Ascending aorta (tissue), 2 donors: ENCODE results near the gene APOA4. TPM values are rescaled to one million over a fixed set of nuclear protein-coding genes. Genes with fewer than 3 reads are reported as not detected.

Experiments
- DNase-seq, 2 donors: peaks; one replicate each; pipeline ENCODE4 v3.0.0-alpha.2; 2019; ENCODE audit warnings: low spot score in 2 of 2
- H3K27ac ChIP-seq, 2 donors: fragments of 200-600 bp; sonication (generic); one replicate each; pipeline ENCODE4 v1.5.1; 2016 to 2017; ENCODE audit warnings: mild to moderate bottlenecking in 1 of 2
- H3K27me3 ChIP-seq: fragments of 200-600 bp; sonication (generic); one replicate; pipeline ENCODE4 v1.5.1; 2017
- H3K36me3 ChIP-seq, 2 donors: fragments of 200-600 bp; sonication (generic); one replicate each; pipeline ENCODE4 v1.5.1; 2016
- H3K4me1 ChIP-seq, 2 donors: fragments of 200-600 bp; sonication (generic); one replicate each; pipeline ENCODE4 v1.5.1; 2016 to 2017; ENCODE audit warnings: mild to moderate bottlenecking in 1 of 2
- H3K4me3 ChIP-seq, 2 donors: fragments of 200-600 bp; sonication (generic); one replicate each; pipeline ENCODE4 v1.5.1; 2016 to 2017; ENCODE audit warnings: mild to moderate bottlenecking in 1 of 2
- H3K9me3 ChIP-seq, 2 donors: fragments of 200-600 bp; sonication (generic); one replicate each; pipeline ENCODE4 v1.5.1; 2016
- CTCF ChIP-seq, 3 experiments: fragments of 200-600 bp in 2 of 3; fragments of 450-650 bp in 1 of 3; sonication (generic) in 2 of 3; IDR thresholded peaks; one replicate each; pipeline ENCODE4 v1.5.1; 2016 to 2019; ENCODE audit warnings: antibody characterized with exemption in 3 of 3, mild to moderate bottlenecking in 1 of 3, moderate library complexity in 1 of 3
- intact Hi-C: fragments of 100-400 bp; cut with DNase I; formaldehyde crosslinking; loops from one replicate; pipeline ENCODE4 v1.15.1; 2023
- total RNA-seq: library from RNA; depleted of rRNA; stranded (reverse); fragments of >200 nt; gene quantifications from one replicate; pipeline ENCODE4 v1.1.0, GENCODE V29; 2016

Gene APOA4
- total RNA-seq, 1 donor from 2014 or later = 14.3 TPM

DNA sequence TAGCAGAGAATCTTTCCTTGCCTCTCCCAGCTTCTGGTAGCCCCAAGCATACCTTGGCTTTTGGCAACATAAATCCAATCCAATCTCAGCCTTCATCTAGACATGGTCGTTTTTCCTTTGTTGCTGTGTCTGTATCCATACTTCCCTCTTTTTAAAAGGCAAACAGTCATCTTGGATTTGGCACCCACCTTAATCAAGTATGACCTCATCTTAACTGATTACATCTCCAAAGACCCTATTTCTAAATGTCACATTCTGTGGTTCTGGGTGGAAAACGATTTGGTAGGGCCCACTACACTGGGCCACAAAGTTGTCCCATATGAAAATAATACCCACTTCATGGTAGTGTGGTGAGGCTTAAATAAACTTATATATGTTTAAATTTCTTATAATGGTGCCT lies 51.2 kb downstream of the APOA4 start:
- Histone ChIP-seq H3K27ac (peak overlapping the region in 1 of 2 donors; percentile 94), H3K4me3 (peak overlapping the region; percentile 71 to 82), H3K9me3 (no peaks in the 10 kb centered on the region), H3K4me1 (peaks cover 0 to 14% of the 10 kb centered on the region in 2 donors), H3K27me3 (no peaks in the 10 kb centered on the region), H3K36me3 (peaks cover 0 to 16% of the 10 kb centered on the region in 2 donors)
- DNase-seq = no peak
- intact Hi-C loops = loop anchor here (2.0 to 5.0 kb wide), 2 partner anchors 461 to 555 kb away; partner anchors contain the start of genes CEP164, PCSK7 and RNF214
- no peak for TF ChIP-seq CTCF (IDR thresholded peaks at IDR 0.05)

Other genes starting within 250 kb of the APOA4 start
- 23.9 TPM for gene BUD13, start 50.3 kb downstream of the APOA4 start, total RNA-seq
- gene ZPR1, start 35.3 kb downstream of the APOA4 start, total RNA-seq = 171 TPM
- not detected for gene APOA5, start 31.4 kb downstream of the APOA4 start, total RNA-seq
- 83.1 TPM for gene APOC3, start 6.6 kb upstream of the APOA4 start, total RNA-seq
- 80.3 TPM for gene APOA1, start 14.3 kb upstream of the APOA4 start, total RNA-seq